HS-5 (cell line): Measurements from ENCODE around the gene GALNT7.
"Not testable (repeated sequence)": the region's sequence is repeated elsewhere in the genome, so short reads cannot be mapped to it uniquely, and the experiment has no call there.

Experiments
- DNase-seq: peaks from one replicate; pipeline ENCODE4 v3.0.0-alpha.2; 2012; ENCODE audit warnings: low read depth

Gene GALNT7

GRCh38 chr4:173168396-173169177 is at the start of gene GALNT7:
GALNT7 (plus strand) TSS chr4:173168811; CDS start chr4:173168836, 25 bp downstream.
- no peak for DNase-seq

DNA sequence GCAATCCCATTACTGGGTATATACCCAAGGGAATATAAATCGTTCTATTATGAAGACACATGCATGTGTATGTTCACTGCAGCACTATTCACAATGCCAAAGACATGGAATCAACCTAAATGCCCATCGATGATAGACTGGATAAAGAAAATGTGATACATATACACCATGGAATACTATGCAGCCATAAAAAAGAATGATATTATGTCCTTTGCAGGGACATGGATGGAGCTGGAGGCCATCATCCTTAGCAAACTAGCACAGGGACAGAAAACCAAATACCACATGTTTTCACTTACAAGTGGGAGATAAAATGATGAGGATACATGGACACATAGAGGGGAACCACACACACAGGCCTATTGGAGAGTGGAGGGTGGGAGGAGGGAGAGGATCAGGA is 49.8 kb upstream of the GALNT7 start:
- DNase-seq, result not testable (repeated sequence)

DNA sequence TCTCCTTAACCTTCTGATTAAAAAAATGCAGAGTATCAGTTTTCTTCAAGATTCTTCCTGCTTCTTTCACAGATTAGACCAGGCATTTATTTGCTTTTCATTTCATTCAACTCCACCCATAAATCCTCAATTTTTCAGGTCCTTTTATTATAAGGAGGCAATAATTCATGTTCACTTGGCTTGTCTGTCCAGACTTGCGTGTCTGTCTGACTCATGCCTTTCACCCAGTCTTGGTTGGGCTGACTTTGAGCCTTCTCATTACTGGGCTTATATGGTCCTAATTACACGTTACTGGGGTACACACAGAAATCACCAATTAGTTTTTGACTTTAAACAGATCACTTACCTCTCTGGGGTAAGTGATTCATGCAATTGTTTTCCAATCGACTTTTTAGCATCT is 48.8 kb upstream of the GALNT7 start:
- no peak for DNase-seq

DNA sequence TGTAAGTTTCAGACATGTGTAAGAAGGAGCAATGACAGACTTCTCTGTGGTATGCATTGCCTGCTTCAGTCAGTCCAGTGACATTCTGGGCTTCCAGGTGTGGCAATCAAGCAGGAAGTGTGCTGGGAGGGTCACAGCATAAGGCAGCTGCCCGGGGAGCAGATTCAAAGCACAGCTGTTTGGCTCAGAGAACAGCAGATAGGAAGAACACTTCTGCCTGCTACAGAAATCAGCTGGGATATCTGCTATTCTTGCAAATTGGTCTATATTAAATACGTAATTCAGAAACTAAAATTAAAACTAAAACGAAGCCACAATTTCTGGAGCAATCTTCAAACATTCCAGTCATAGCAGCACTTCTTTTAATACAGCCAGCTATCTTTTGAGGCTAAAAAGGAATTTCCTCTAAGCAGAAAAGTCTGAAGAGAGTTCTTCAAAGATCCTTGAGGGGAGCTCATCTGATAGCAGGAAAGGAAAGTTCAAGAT is 47.5 kb upstream of the GALNT7 start:
- no peak for DNase-seq

GRCh38 chr4:173124209-173124865 is 44.3 kb upstream of the GALNT7 start:
- DNase-seq, result no peak

- DNase-seq, result no peak
Observed at GRCh38 chr4:173125216-173125812, 43.3 kb upstream of the GALNT7 start.

DNA sequence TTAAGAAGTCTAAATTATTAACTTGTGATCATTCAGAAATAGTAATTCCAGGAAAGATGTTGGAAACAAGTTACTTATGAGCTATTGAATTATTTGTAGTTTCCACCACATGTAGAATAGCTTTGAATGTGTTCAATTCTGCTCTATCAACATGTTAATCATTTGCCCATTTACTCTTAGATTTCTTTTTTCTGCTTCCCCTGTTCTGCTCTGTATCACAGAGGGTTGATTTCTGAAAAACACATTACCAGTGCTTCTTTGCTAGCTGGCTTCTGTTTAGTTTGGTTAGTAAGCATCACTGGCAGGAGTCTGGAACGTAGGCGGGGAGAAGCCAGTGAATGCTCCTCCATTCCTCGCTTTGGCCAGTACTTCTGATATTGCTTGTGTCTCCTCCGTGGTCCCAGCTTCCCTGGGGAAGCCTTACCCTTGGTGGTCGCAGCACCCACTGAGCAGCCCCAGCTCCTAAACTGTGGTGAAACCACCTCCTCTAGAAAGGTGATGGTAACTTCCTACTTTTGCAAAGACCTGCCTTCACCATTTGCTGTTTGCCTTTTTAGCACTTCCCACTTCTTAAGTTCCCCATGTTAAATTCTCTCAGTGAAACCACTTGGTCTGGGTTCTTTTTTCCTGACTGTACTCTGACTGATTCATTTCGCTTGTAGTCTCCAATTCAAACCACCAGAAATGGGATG is 40.3 kb upstream of the GALNT7 start:
- DNase-seq, result no peak

GRCh38 chr4:173130687-173131086 is 37.9 kb upstream of the GALNT7 start:
- no peak for DNase-seq

- no peak for DNase-seq
Observed at GRCh38 chr4:173134426-173134825, 34.2 kb upstream of the GALNT7 start.

- DNase-seq, result no peak
Observed at GRCh38 chr4:173135241-173135847, 33.3 kb upstream of the GALNT7 start.

DNA sequence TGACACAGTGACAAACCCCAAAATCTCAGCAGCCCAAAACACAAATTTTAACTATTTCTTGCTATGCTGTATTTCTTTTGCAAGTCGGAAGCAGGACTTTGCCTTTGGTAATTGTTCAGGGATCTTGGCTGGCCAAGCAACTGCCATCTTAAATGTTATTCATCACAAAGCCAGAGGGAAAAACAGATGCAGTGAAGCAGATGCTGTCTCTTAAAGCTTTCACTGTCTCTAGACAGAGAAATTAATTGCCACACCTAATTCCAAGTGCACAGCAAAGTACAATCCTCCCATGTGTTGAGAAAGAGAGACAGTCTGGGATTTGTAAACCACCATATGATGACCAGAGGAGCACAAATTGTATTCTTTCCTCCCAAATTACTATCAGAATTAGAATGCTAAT is 30.0 kb upstream of the GALNT7 start:
- no peak for DNase-seq

DNA sequence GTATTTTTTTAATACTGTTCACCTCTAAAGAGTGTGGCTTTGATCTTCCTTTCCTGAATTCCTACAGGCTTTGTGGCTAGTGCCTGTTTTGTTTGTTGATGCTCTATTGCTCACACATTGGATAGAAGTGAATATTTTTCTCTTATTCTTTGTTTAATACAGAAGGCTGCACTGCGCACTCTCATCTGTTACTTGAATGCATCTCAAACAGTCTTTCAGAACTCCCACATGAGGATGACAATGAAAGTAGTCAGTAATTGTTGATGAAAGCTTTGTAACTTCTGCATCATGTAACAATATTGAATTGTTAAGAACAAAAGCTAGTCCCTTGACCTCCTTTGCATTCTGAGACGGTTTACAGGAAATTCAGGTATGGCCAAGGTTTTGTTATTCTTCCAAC is 29.1 kb upstream of the GALNT7 start:
- no peak for DNase-seq

GRCh38 chr4:173145131-173145530 is 23.5 kb upstream of the GALNT7 start:
- DNase-seq, result no peak

DNA sequence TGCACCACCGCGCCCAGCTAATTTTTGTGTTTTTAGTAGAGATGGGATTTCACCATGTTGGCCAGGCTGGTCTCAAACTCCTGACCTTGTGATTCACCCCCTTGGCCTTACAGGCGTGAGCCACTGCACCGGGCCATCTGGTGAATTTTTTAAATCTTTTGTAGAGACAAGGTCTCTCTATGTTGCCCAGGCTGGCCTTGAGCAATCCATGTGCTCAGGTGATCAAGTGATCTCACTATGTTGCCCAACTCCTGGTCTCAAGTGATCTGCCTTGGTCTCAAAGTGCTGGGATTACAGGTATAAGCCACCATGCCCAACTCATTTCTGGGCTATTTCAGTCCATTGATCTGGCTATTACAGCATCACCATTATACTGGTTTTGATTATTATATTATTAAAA is 22.2 kb upstream of the GALNT7 start:
- no peak for DNase-seq

- DNase-seq, result no peak
Observed at GRCh38 chr4:173151496-173151895, 17.1 kb upstream of the GALNT7 start.

GRCh38 chr4:173152104-173152503 is 16.5 kb upstream of the GALNT7 start:
- DNase-seq, result no peak

DNA sequence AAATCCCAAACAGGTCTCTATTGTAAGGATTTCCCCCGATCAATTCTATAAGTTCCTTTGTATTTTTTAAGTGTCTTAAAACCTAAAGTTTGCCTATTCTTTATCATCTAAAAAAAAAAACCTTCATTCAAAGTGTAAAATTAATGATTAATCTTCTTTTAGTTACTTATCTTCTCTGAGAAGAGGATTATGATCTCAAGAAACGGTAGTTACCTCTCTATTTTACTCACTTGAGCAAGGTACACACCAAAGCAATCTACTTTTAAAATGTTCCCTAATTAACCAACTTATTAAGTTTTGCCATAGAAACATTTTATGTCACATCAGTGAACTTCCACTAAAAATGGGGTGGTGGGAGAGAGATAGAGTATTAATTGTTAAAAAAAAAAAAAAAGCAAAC is 15.2 kb upstream of the GALNT7 start:
- DNase-seq, result no peak

DNA sequence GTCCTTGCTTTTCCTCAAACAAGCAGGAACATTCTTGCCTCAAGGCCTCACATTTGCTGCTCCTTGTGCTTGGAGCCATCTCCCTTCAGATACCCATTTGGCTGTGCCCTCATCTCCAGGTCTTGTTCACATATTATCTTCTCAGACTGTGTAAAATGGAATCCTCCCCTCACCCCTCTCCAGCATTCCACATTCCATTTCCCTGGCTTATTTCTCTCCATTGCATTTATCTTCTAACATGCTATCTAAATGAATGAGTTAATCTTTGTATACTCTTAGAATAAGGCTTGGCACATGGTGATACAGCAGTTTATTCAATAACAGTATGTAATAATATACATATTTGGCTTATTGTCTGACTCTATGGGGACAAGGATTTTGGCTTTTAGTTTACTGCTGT is 8.8 kb upstream of the GALNT7 start:
- no peak for DNase-seq

DNA sequence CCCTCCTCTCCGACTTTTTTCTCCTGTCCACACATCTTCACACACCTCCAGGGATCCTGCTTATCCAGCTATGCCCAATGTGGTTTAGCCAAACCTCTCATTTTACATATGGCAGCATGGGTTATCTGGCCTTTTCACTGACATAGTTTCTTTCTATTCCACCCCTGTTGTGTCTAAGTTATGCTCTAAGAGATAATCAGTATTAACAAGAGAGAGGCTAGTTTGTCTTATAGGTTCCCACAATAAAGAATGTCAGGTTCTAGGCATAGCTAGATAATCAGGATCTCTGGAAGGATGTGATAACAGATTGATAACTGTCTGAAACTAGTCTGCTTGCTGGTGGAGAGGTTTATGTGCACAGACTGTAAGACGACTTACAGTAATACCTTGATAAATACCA is 7.7 kb upstream of the GALNT7 start:
- DNase-seq, result no peak

DNA sequence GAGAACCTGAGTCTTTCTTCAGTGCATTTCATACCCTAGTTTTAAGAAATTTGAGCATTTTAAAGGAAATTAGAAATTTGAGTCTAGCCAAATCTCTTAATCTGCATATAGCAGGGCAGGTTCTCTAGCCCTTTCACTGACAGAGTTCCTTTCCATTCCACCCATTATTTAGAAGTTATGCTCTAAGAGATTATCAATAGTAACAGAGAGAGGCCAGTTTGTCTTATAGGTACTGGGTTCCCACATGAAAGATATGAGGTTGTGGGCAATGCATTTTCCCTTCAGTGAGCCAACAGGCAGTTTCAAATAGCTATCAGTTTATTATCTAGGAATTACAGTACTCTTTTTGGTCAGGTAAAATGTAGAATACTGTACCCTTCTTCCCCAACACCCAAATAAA is 7.3 kb upstream of the GALNT7 start:
- no peak for DNase-seq

GRCh38 chr4:173165706-173166105 is 2.9 kb upstream of the GALNT7 start:
- no peak for DNase-seq

DNA sequence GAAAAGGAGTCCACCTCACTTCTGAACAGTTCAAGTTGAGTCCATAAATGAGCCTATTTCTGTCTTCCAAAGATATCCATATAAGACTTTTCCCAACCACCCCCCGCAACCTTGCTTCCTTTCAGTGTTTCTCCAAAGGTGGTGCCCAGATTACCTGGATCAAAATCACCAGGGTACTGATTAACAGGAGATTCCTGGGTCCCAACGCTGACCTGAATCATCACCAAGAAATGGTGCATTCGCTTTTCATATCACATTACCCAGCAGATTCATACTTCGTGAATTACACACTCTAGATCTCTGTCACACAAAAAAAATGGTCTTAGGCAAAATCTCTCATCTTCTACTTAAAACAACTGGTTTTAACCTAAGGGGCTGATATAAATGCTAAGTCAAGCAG is 2.1 kb upstream of the GALNT7 start:
- no peak for DNase-seq
